ENCODE data around the gene OR2S2. TPM values are rescaled to one million over a fixed set of nuclear protein-coding genes. Genes with fewer than 3 reads are reported as not detected.
A peak's percentile ranks its signal among the peaks of the same experiment; 100 is the strongest.
"Not testable (repeated sequence)": the region's sequence is repeated elsewhere in the genome, so short reads cannot be mapped to it uniquely, and the experiment has no call there.

OR2S2 gene
- not detected in 2 replicates for total RNA-seq

- H3K4me3 ChIP-seq (ENCODE audit: low read depth, low read length) = no peak within 1 kb of the TSS
- peak; percentile 67 for DNase-seq (ENCODE audit: low read depth)
- TF ChIP-seq, protein P1, sequence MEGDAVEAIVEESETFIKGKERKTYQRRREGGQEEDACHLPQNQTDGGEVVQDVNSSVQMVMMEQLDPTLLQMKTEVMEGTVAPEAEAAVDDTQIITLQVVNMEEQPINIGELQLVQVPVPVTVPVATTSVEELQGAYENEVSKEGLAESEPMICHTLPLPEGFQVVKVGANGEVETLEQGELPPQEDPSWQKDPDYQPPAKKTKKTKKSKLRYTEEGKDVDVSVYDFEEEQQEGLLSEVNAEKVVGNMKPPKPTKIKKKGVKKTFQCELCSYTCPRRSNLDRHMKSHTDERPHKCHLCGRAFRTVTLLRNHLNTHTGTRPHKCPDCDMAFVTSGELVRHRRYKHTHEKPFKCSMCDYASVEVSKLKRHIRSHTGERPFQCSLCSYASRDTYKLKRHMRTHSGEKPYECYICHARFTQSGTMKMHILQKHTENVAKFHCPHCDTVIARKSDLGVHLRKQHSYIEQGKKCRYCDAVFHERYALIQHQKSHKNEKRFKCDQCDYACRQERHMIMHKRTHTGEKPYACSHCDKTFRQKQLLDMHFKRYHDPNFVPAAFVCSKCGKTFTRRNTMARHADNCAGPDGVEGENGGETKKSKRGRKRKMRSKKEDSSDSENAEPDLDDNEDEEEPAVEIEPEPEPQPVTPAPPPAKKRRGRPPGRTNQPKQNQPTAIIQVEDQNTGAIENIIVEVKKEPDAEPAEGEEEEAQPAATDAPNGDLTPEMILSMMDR (conservative IDR thresholded peaks at IDR 0.05; ENCODE audit: low read depth, low read length) = no peak
Measured at GRCh38 chr9:35958104-35958837, at the start of gene OR2S2. OR2S2 (minus strand) TSS chr9:35958154; CDS start chr9:35958098, 56 bp downstream.

DNA sequence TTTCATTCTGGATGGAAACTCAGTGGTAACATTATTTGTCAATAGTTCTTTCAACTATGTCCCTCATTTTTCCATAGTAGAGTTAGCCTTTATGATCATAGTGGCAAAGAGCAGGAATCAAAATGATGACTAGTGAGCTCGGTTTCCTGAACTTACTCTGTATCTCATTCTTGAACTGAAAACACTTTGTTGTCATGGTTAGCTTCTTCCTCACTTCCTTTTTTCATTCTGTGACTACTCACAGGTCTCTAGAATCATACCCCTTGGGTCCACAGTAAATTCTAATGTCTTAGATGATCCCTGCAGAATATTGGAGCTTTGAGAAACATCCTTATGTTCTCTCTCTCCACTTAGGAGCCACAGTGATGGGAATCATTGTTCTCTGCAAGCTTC lies 49.4 kb upstream of the OR2S2 start:
- H3K4me3 ChIP-seq (ENCODE audit: low read depth, low read length) = no peak overlapping the region
- TF ChIP-seq, protein P1 (conservative IDR thresholded peaks at IDR 0.05; ENCODE audit: low read depth, low read length) = no peak
- no peak for DNase-seq (ENCODE audit: low read depth)

DNA sequence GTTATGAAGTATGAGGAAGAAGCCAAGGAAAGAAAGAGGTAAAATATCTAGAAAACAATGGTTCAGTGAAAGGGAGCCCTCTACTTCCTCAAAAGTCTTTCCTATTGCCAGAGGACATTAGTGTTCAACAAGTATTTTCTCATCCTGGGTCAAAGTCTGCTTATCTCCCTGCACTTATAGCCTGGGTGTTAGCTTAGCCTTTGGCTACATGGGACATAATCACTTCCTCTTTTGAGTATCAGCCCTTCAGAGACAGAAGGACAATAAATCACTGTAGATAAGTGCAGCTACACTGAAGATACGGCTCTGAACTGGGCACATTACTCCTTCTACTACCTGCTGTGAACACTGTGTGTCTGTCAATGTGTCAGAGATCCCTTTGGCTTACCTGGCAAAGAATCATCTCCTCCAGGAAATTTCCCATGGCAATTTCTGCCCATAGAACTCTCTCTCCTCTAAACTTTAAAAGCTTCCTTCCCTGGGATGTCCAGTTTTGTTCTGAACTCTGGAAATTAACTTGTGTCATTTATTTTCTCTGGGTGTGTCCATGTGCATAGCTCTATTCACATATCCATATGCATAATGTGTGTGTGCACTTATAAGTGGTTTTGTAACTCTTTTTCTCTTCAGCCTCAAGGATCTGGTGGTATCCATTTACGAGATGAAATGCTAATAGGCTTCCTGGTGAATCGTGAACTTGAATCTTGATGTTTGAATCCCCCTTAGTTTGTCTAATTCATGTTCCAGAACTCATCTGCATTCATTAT lies 48.8 kb upstream of the OR2S2 start:
- no peak overlapping the region for H3K4me3 ChIP-seq (ENCODE audit: low read depth, low read length)
- TF ChIP-seq, protein P1 (conservative IDR thresholded peaks at IDR 0.05; ENCODE audit: low read depth, low read length) = no peak
- no peak for DNase-seq (ENCODE audit: low read depth)

GRCh38 chr9:36005891-36006290 lies 47.9 kb upstream of the OR2S2 start:
- TF ChIP-seq, protein P1 (conservative IDR thresholded peaks at IDR 0.05; ENCODE audit: low read depth, low read length) = no peak
- H3K4me3 ChIP-seq (ENCODE audit: low read depth, low read length) = no peak overlapping the region

GRCh38 chr9:35998333-35998732 lies 40.4 kb upstream of the OR2S2 start:
- no peak overlapping the region for H3K4me3 ChIP-seq (ENCODE audit: low read depth, low read length)
- no peak for DNase-seq (ENCODE audit: low read depth)
- TF ChIP-seq, protein P1 (conservative IDR thresholded peaks at IDR 0.05; ENCODE audit: low read depth, low read length) = no peak

More at GRCh38 chr9:36005891-36006290, 47.9 kb upstream of the OR2S2 start:
- no peak for DNase-seq (ENCODE audit: low read depth)

DNA sequence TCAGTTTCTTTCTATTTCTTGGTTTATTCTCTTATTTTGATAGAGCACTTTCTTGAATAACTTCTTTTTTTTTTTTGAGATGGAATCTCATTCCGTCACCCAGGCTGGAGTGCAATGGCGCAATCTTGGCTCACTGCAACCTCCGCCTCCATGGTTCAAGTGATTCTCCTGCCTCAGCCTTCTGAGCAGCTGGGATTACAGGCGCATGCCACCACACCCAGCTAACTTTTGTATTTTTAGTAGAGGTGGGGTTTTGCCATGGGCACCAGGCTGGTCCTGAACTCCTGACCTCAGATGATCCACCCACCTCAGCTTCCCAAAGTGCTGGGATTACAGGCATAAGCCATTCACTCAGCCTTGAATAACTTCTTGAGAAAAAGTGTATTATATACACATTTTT lies 39.1 kb upstream of the OR2S2 start:
- DNase-seq (ENCODE audit: low read depth); H3K4me3 ChIP-seq (ENCODE audit: low read depth, low read length): not testable (repeated sequence)

DNA sequence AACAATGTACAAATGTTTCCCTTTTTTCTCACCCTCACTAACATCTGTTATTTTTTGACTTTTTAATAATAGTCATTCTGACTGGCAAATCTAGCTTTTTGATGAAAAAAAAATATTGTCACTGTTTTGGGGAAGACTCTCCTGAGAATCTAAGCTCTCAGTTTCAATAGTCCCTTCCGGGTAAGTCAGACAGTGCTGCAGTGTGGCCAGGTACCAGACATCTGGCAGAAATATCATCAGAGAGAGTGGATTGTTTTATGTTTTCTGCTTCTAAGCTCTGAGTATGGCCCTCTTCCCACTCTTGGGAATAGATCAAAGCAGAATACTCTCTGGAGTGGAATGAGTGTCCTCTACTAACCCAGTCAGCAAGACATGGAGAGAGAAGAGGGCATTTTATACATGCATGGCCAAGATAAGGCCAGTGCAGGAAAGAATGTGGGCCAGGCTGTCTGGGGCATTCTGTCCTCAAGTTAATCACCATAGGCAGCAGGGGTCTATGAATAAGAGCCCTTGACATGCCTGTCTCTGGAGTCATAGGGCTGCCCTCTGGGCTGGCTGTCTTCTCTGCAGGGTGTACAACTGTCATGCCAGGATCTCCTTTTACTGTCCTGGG lies 38.5 kb upstream of the OR2S2 start:
- TF ChIP-seq, protein P1 (conservative IDR thresholded peaks at IDR 0.05; ENCODE audit: low read depth, low read length) = no peak
- DNase-seq (ENCODE audit: low read depth) = no peak
- H3K4me3 ChIP-seq (ENCODE audit: low read depth, low read length) = no peak overlapping the region
